NCI-H446 treated with DMSO at 0.1 percent for 48 hours (cell line): ENCODE data around the gene BACH1.

Experiments
- DNase-seq: peaks from one replicate; lab custom pipeline; 2025; lab: John Stamatoyannopoulos, UW

Gene BACH1

DNA sequence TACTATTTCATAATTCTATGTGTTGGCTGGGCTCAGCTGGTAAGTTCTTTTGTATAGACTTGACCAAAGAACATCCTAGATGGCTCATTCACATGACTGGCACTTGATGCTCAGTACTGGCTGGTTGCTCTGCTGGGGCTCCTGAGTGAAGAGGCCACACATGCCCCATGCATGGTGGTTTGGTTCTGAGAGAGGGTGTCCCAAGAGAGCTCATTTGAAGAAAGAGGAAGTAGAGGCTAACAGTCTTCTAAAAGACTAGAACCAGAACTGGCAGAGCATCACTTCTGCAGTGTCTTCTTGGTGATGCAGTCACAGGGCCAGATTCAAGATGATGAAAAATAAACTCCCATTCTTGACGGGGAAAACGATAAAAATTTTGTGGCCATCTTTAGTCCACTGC lies 5.2 kb upstream of the BACH1 start:
- no peak for DNase-seq

DNA sequence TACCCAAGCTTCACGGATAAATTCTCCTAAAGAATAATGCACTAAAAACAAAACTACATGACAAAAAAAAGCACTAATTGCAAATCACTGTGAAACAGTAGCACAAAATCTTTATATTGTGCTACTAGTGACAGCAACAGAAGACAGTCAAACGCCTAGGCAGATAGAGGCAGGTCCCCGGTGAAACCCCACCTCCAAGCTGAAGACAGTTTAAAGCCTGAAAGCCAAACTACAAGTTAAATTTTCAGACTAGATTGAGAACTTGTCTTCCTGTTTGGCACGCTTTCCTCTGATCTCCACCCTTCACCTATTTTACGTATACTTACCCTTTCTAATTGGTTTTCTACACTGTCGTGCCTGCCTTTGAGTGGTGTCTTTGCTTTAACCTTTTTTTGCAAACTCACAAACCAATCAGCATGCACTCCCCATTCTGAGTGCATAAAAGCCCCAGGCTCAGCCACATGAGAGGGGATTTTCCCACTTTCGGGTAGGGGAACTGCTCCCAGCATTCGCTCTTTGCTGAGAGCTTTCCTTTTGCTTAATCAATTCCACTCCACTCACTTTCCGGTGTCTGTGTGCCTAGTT lies 3.6 kb upstream of the BACH1 start:
- DNase-seq, result no peak

DNA sequence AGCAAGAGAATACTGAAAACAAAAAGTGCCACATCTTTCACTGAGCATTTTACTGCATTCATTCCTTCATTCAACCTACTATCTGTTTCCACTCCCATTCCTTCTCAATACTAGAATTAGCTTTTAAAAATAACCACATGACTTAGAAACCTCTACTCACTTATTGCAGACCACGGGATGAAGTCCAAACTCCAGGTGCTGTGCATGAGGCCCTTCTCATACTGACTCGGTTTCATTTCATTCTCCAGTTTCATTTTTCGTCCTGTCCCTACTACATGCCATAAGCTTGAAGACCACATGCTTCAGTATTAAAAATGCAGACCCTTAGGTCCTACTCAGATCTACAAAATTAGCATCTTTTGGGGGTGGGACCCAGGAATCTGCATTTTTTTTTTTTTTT lies 2.3 kb upstream of the BACH1 start:
- no peak for DNase-seq

DNA sequence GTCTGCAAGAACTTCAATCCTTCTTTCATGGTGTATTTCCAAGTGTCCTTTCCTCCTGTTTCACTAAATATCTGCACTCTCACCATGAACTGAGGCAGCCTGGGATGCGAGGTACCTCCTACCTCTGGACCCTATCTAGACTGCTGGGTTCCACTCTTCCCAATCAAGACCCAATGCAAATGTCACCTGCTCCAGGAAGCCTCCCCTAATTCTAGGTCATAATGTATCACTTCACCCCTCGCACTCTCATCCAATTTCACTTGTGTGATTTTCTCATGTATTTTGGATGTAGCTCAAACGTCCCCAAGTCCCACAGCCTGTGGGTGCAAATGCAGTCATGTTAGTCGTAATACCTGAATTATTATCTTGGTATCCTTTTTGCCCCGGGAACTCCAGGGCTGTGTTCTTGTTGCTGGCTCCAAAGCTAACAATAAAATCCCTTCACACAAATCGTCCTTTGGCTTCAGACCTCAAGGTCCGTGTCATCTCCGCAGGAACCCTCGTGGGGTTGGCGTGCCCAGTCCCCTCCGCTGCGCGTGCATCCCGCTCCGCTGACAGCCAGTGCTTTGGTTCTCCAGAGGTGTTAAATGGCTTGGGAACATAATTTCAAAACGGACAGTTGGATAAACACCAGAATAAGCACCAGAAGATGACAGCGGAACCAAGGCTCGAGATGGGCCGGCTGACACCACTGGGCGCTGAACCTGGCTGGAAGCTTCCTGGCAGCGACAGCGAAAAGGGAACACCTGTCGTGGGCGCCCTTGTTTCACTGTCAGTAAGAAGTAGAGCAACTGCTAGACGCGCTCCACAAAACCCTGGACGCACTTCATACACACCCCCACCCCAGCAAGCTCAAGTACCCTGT lies 1.0 kb upstream of the BACH1 start:
- DNase-seq, result no peak

DNA sequence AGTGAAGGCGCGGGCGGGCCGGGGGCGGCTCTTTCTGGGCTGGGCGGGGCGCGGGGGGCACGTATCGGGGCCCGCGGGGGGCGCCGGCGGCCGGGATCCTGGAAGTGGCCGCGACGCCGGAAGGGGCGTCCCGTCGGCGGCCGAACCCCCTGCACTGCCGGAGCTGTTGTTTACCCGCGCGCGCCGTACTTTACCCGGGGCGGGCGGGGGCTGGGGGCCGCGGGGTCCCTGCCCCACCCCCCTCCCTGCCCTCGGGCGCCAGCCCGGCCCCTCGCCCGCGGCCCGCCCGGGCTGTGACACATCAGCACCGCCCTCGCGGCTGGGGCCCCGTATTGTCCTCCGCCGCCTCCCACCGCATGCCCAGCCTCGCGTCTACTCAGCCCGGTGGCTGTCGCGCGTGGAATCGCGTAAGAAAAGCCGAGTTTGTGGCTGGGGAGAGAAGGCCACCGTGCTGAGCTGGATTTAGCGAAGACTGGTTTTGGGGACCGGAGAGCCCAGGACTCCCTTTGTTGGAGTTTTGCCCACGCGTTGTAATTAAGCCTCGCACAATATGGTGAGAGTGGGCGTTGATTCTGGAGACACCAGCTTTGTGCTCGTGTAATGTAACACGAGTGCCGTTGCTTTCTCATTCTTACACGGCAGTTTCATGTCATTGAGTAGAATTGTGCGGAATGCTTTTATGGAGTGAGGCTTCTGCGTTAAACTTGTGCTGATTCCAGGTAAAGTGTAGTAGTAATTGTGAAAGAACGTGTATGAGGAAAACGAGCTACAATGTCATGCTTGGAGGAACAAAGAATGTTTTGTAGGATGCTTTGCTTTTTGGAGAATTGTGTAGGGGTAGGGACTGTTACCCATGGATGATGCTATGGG lies 559 bp downstream of the BACH1 start:
- DNase-seq, result no peak

DNA sequence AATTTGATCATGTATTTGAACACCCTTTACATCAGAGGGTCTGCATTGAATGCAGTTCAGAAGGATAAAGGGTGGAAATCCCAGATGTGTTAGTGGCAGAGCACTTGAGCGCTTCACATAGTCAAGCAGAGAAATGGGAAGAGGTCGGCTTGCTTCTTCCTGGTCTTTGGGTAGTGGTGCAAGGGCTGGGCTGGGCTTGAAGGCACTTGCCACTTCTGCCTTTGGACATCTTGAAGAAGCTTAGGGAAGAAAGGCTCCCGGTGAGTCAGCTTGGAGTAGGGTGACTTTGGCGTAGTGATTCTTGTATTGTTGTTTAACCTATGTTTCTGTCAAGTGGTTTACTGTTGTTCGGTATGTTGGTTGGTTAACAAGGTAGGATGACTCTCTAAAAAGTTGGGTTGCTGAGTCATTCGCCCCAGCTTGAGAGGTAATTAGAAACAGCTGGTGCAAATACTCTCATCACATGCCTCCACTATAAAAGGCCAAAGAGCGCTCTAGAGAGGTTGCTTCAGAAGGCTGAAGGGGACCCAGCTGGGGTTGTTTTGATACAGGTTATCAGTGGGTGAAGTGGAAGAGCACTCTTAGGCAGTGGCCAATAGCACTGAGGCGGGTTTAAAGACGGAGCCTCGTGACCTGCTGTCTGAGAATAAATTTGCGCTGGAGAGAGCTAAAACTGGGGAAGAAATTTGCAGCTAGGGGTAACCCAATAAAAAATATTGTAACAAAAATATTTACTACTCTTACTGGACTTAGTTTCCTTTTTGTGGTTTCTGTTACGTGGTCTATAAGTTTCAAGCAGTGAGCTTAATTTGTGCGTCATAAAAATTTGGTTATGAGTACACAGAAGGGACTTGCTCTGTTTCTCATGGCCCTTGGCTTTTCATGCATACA lies 1.4 kb downstream of the BACH1 start:
- peak; percentile 49 for DNase-seq

DNA sequence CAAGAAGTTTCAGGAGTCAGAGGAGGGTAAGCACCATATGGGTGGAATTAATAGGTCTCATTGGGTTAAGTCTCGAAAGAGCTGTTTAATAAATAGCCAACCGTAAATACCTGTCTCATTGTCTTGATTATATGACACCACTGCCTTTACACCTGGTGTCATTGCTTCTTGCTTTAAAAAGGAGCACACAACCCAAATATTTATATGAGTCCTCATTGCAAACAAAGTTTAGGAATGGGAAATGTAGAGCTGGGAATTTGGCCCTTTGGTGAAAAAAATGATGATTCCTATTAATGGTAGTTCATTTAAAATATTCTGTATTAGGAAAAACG lies 2.1 kb downstream of the BACH1 start:
- DNase-seq, result no peak

DNA sequence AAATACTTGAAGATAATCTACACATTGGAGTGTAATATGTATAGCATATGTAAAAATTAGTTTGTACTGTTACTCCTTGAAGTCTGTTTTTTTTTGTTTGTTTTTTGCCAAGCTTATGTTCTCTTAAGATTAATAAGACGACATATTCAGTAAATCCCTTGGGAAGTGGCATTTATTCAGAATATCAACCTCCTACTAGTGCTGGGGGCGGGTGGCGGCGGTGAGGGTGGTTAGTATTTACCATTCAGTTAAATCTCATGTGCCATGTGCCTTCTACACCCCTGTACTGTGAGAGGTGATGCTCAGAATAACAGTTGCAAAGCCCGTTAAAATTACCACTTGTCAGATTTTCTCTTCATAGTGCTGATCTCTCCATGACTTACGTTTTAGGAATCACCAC lies 3.0 kb downstream of the BACH1 start:
- no peak for DNase-seq

DNA sequence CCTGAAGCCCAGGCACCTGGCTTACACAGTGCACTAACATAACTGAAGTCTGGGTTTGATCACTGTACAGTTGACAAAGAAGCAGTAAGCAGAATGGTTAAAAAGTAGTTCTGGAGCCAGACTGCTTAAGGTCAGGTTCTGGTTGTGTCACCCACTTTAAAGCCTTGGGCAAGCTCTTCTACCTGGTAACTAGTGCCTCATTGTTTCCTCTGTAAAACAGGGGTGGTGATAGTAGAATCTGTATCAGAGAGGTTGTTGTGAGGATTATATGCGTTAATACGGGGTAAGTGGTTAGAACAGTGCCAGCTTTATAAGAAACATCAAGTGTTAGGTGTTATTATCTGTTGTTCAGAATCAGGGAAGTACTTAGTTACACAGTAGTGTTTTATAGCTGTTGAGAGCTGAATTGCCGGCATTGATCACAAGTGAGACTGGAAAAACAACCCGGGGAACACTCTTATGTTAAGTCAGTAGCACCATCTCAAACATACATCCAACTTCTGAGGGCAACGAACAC lies 3.7 kb downstream of the BACH1 start:
- no peak for DNase-seq

DNA sequence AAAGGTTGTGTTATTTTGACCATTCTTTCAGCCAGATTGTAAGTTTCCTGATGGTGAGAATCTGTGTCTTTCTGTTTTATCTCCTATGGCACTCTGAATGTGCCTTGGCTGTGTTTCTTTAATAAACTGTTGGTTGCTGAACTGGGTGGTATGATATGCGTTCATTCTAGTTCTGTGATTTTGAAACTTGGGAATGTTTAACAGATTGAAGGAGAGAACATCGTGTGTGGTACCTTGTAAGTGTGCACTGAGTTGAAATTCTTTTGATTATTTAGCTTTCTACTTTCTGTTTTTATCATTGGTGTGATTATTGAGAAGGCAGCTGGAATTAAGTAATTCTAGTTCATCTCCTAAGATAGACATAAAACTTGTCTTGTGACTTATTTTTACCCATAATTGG lies 4.6 kb downstream of the BACH1 start:
- DNase-seq, result no peak

DNA sequence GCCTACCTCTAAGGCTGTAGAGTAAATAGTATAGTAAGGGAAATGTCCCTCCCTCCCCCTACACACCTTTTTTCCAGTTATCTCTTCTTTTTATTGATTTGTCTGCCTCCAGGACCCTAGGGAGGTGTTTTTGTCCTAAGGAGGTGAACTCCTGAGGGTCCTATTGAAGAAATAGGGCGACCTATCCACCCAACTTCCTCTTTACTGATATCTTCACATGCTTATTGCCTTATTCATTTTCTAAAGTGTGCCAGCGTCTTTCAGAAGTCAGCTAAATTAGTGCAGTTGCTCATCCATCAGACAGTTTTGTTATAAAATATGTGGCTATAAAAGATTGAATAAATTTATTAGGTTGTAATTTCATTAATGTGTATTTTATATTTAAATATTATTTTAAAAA lies 5.9 kb downstream of the BACH1 start:
- DNase-seq, result no peak

DNA sequence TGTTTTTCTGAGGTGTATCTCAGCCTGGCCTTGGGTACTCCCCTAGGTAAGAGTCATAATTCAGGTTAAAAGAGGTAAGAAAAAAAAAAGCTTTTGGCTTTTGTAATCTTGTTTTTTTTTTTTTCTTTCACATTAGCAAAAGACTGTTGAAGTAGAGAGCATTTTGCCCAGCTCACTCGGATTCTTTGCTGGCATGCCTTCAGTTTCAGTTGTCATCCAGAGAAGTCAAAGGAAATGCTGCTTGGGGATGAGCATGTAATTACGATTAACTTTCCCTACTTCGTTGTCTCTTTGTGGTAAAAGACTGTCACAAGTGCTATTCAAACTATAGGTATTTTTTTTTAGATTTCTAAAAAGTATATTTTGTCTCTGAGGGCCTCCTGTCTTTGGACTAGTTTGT lies 6.3 kb downstream of the BACH1 start:
- no peak for DNase-seq

DNA sequence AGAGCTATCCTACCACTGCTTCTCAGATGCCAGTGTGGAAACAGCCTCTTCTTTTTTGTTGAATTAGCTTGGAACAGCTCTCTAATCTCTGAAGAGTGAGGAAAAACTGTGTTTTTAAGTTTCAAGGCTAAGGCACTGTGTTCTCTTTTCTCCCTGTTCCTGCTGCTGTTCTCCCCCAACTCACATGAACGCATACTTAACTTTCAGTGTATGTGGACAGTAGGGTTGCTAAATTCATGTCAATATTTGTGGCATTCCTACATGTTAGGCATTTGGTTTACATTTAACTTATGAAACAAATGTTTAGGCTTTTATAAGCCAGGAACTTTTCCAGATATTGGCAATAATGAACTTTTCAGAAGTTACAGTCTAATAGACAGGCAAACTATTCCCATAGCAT lies 6.8 kb downstream of the BACH1 start:
- DNase-seq, result no peak

DNA sequence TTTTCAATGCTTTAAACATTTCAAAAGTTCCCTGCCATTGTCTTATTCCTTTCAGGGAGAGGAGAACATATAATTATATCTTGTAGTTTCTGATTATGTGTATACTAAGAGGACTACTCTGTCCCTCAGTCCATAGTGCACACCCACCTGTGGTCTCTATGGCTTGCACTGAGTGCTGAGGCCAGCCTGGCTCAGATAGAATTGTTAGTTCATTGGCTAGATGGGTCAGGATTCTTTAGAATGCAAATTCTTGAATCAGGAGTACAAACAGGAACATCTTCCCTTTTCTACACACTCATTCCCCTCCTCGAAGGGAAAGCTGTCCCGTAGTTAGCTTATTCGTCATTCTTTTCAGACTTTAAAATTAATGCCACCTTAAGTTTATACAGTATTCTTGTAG lies 8.2 kb downstream of the BACH1 start:
- no peak for DNase-seq

DNA sequence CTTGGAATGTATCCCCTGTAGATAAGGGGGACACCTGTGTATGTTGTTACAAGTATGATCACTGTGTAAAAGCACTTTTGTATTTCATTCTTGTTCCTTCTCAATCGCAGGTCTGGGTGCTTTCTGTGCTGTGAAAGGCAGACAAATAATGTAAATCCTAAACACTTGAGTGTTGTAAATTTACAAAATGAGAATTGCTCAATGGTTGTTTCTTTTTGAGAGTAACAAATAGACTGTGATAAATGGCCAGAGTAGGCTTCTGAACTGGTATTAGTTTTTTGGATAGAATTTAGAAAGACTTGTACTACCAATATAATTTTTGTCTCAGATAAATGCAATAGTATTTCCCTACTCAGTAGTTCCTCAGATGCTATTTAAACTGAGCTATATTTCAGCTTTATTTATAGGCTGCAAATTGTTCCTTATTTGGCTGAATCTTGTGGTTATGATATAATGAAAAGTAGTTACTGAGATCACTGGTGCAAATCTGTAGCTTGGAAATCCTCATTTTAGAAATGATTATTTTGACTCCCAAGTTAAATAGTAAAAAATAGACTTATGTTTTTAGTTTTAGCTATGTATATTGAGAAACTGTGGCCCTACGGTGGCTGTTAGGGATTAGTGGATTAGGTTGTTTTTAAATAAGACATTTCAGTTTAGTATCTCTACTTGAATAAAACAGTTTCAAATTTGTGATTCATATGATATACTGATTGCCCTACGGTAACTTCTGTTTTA lies 9.2 kb downstream of the BACH1 start:
- DNase-seq, result no peak

DNA sequence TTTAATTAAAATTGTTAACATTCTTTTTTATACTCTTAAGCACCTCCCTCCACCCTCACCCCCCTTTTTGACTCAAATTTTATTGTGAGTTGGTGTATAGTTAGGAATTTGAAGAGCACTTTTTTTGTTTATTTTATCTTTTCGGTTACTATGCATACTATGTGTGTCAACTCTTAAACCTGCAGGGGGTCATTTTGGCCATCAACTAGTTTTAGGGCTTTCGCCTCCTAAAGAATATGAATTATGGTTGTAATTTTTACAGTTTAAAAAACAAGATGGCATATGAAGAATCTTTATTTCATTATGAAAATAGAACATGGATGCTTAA lies 9.7 kb downstream of the BACH1 start:
- no peak for DNase-seq

DNA sequence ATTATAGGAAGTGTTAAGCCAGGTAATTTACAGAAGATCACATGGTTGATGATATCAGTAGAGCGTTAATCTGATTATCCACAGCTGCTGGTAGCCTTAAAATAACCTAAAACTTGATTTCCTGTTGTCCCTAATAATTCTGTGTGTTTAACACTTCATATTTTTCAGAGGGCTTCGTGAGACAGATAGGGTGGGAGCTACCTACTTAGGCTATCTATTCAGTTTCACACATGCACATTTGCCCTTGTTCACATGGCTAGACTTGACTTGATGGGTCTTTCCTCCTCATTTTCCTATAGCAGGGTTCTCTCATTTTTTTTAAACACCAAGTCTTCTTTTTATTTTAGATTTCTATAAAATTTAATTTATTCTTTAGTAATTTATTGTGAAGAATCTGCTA lies 11.0 kb downstream of the BACH1 start:
- DNase-seq, result no peak

DNA sequence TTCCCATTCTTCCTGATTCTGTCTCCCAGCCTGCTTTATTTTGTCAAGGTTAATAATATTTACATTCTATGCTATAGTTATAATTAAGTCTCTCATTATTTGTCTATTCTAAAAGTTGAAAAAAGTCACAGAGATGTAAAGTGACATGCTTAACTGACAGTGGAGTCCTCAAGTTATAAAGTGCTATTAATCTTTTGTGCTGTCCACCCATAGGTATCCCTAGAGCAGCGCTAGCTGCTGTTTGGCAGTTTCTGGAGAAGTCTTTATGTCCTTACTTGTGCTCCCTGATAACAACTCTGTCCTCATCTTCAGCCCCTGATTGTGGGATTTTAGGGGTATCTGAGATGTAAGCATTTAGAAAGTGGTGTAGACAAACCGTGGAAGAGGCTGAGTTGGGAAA lies 13.1 kb downstream of the BACH1 start:
- DNase-seq, result no peak

DNA sequence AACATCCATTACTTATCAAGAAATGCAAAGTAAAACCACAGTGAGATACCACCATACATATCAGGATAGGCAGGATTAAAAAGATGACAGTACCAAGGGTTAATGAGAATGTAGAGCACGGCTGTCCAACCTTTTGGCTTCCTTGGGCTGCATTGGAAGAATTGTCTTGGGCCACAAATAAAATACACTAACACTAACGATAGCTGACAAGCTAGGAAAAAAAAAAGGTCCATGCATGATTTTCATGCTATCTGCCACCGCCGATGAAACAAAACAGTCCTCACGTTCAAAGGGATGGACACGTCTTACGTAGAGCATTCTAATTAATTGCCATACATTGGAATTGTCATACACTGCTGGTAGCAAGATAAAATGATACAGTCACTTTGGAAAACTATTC lies 14.3 kb downstream of the BACH1 start:
- DNase-seq, result no peak

DNA sequence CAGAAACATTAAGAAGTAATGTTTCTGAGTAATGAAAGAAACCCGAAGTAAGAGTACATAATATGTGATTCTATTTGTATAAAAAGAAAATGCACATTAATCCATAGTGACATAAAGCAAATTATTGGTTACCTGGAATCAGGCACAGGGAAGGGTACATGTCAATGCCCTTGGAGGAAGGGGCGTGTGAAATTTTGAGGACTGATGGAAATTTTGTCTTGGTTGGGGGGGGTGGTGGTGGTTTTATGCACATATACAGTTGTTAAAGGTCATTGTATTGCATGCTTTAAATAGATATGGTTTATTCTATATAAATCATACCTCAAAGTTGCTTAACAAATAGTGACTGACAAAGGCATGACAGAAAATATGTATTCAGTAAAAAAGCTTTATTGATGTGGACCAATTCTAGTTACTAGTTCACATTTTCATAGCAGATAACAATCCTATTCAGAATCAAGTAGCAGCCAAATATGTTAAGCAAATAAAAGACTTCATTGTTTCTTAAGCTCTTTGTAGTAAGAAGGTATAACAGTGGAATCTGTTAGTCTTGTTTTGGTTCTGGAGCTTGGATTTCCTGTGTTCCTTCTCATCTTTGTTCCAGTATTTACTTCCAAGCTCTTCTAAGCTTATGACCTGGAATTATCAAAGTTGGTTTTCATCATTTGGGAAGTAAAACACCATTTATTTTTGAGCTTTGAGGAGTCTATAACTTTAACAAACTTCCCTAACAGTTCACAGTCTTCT lies 15.1 kb downstream of the BACH1 start:
- DNase-seq, result no peak
